DOHH2 (cell line): Measurements from ENCODE around the gene SPATA19.

ENCODE experiments used
- H3F3A ChIP-seq: fragments of 200-600 bp; sonication (generic), shearing (Covaris generic); 2 replicates; pipeline ENCODE4 v1.6.0; 2016; ENCODE audit warnings: antibody characterized with exemption, mild to moderate bottlenecking; ENCODE audit not compliant: control insufficient read depth, insufficient read depth
- H3K27ac ChIP-seq: fragments of 200-600 bp; sonication (generic); 2 replicates; pipeline ENCODE4 v1.5.1; 2014; ENCODE audit warnings: low read depth, mild to moderate bottlenecking, low read length, moderate library complexity
- H3K27me3 ChIP-seq: fragments of 200-600 bp; sonication (generic); 2 replicates; pipeline ENCODE4 v1.6.1; 2014; ENCODE audit warnings: mild to moderate bottlenecking, low read length, mixed read lengths; ENCODE audit not compliant: control insufficient read depth
- H3K36me3 ChIP-seq: fragments of 200-600 bp; sonication (generic); 2 replicates; pipeline ENCODE4 v1.6.1; 2014; ENCODE audit warnings: mild to moderate bottlenecking, low read length, moderate library complexity, mixed read lengths; ENCODE audit not compliant: control insufficient read depth
- H3K4me1 ChIP-seq: fragments of 200-600 bp; sonication (generic); 2 replicates; pipeline ENCODE4 v1.6.1; 2014; ENCODE audit warnings: mild to moderate bottlenecking, low read length, mixed read lengths; ENCODE audit not compliant: control insufficient read depth
- H3K4me2 ChIP-seq: fragments of 200-600 bp; sonication (generic); 2 replicates; pipeline ENCODE4 v1.6.0; 2014; ENCODE audit warnings: mild to moderate bottlenecking, low read length, moderate library complexity
- H3K4me3 ChIP-seq: fragments of 200-600 bp; sonication (generic); 2 replicates; pipeline ENCODE4 v1.5.1; 2014; ENCODE audit warnings: mild to moderate bottlenecking, low read length, mixed read lengths
- H3K79me2 ChIP-seq: fragments of 200-600 bp; sonication (generic); 2 replicates; pipeline ENCODE4 v1.6.1; 2014; ENCODE audit warnings: mild to moderate bottlenecking, low read length, mixed read lengths; ENCODE audit not compliant: control insufficient read depth
- H3K9me2 ChIP-seq: fragments of 200-600 bp; sonication (generic); replicated peaks from 2 replicates; pipeline ENCODE4 v1.6.1; 2014; ENCODE audit warnings: mild to moderate bottlenecking, low read length, mixed read lengths; ENCODE audit not compliant: control insufficient read depth
- H3K9me3 ChIP-seq: fragments of 200-600 bp; sonication (generic); 2 replicates; pipeline ENCODE4 v1.6.1; 2014; ENCODE audit warnings: antibody characterized with exemption, low read length, mixed read lengths; ENCODE audit not compliant: control insufficient read depth, insufficient read depth
- H4K20me1 ChIP-seq: fragments of 200-600 bp; sonication (generic); 2 replicates; pipeline ENCODE4 v1.6.0; 2014; ENCODE audit warnings: low read depth, mild to moderate bottlenecking, antibody characterized with exemption, low read length, moderate library complexity; ENCODE audit not compliant: control insufficient read depth, insufficient read depth
- CTCF ChIP-seq: fragments of 200-600 bp; sonication (generic); IDR thresholded peaks from one replicate; pipeline ENCODE4 v1.5.1; 2014; ENCODE audit warnings: antibody characterized with exemption, mild to moderate bottlenecking, low read depth, low read length; ENCODE audit not compliant: poor library complexity, severe bottlenecking
- EZH2phosphoT487 ChIP-seq: fragments of 200-600 bp; sonication (generic); IDR thresholded peaks from 2 replicates; pipeline ENCODE4 v1.6.1; 2017; ENCODE audit warnings: borderline replicate concordance, mild to moderate bottlenecking, antibody characterized with exemption, low read length, moderate library complexity, mixed read lengths

SPATA19 gene

GRCh38 chr11:133819746-133820315, 25.5 kb downstream of the SPATA19 start:
- Histone ChIP-seq H3K9me2 (no peaks in the 10 kb centered on the region), H3K79me2 (no peaks in the 10 kb centered on the region), H3K36me3 (no peaks in the 10 kb centered on the region), H3K27me3 (no peaks in the 10 kb centered on the region), H4K20me1 (no peaks in the 10 kb centered on the region), H3K27ac (no peak overlapping the region), H3K4me3 (no peak overlapping the region), H3F3A (no peaks in the 10 kb centered on the region), H3K4me1 (no peaks in the 10 kb centered on the region), H3K9me3 (no peaks in the 10 kb centered on the region), H3K4me2 (no peak overlapping the region)
- TF ChIP-seq CTCF = no peak
- no peak for TF ChIP-seq EZH2phosphoT487

GRCh38 chr11:133819114-133819513, 26.2 kb downstream of the SPATA19 start:
- Histone ChIP-seq H3K27ac (no peak overlapping the region), H3K79me2 (no peaks in the 10 kb centered on the region), H3K4me1 (no peaks in the 10 kb centered on the region), H3K36me3 (no peaks in the 10 kb centered on the region), H3K9me2 (no peaks in the 10 kb centered on the region), H3K27me3 (no peaks in the 10 kb centered on the region), H3F3A (no peaks in the 10 kb centered on the region), H3K4me2 (no peak overlapping the region), H3K4me3 (no peak overlapping the region), H3K9me3 (no peaks in the 10 kb centered on the region), H4K20me1 (no peaks in the 10 kb centered on the region)
- TF ChIP-seq CTCF (no peak), EZH2phosphoT487 (no peak)

GRCh38 chr11:133818302-133818701, 27.0 kb downstream of the SPATA19 start:
- TF ChIP-seq CTCF (no peak), EZH2phosphoT487 (no peak)
- Histone ChIP-seq H4K20me1 (no peaks in the 10 kb centered on the region), H3F3A (no peaks in the 10 kb centered on the region), H3K79me2 (no peaks in the 10 kb centered on the region), H3K36me3 (no peaks in the 10 kb centered on the region), H3K4me1 (no peaks in the 10 kb centered on the region), H3K4me3 (no peak overlapping the region), H3K9me3 (no peaks in the 10 kb centered on the region), H3K27ac (no peak overlapping the region), H3K4me2 (no peak overlapping the region), H3K9me2 (no peaks in the 10 kb centered on the region), H3K27me3 (no peaks in the 10 kb centered on the region)

GRCh38 chr11:133817449-133817848, 27.9 kb downstream of the SPATA19 start:
- H3K27me3 ChIP-seq = no peaks in the 10 kb centered on the region
- no peak overlapping the region for H3K4me2 ChIP-seq
- H3K9me2 ChIP-seq = no peaks in the 10 kb centered on the region
- no peaks in the 10 kb centered on the region for H4K20me1 ChIP-seq
- no peaks in the 10 kb centered on the region for H3F3A ChIP-seq
- no peak for TF ChIP-seq EZH2phosphoT487
- TF ChIP-seq CTCF = no peak
- H3K27ac ChIP-seq = no peak overlapping the region
- H3K4me1 ChIP-seq = no peaks in the 10 kb centered on the region
- no peaks in the 10 kb centered on the region for H3K9me3 ChIP-seq
- H3K36me3 ChIP-seq = no peaks in the 10 kb centered on the region
- no peaks in the 10 kb centered on the region for H3K79me2 ChIP-seq
- no peak overlapping the region for H3K4me3 ChIP-seq
